ENCODE results near the gene OLFM4. TPM values are rescaled to one million over a fixed set of nuclear protein-coding genes. Genes with fewer than 3 reads are reported as not detected.

The OLFM4 gene, protein sequence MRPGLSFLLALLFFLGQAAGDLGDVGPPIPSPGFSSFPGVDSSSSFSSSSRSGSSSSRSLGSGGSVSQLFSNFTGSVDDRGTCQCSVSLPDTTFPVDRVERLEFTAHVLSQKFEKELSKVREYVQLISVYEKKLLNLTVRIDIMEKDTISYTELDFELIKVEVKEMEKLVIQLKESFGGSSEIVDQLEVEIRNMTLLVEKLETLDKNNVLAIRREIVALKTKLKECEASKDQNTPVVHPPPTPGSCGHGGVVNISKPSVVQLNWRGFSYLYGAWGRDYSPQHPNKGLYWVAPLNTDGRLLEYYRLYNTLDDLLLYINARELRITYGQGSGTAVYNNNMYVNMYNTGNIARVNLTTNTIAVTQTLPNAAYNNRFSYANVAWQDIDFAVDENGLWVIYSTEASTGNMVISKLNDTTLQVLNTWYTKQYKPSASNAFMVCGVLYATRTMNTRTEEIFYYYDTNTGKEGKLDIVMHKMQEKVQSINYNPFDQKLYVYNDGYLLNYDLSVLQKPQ
- 0.57 TPM for polyA plus RNA-seq (ENCODE audit: insufficient read length)
- long read RNA-seq, donor 1, result 0 reads
- long read RNA-seq, donor 2, result 0 reads
- long read RNA-seq, donor 3, result 0 reads
- long read RNA-seq, donor 4, result 0 reads
- long read RNA-seq, donor 5, result 0 reads
- long read RNA-seq, donor 6, partial matches to known transcripts, result 0 of 1 reads
- long read RNA-seq, donor 6, other reads (novel, unspliced or antisense), result 0 of 1 reads
- long read RNA-seq, donor 7, result 0 reads
- long read RNA-seq, donor 8, result 0 reads

DNA sequence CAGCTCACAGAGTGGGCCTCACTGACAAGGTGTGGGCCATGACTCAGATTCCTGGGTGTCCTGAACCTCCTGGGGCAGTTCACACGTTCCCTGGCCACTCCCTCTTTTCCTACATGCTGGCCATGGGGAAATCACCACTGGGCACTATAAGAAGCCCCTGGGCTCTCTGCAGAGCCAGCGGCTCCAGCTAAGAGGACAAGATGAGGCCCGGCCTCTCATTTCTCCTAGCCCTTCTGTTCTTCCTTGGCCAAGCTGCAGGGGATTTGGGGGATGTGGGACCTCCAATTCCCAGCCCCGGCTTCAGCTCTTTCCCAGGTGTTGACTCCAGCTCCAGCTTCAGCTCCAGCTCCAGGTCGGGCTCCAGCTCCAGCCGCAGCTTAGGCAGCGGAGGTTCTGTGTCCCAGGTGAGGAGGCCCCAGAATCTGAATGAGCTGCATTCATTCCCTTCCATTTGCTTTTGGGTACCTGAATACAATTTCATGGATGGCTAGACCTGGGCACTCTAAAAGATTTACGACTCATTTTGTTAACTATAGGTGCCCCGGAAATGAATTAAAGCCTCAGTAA is at the start of gene OLFM4:
Gene OLFM4, plus strand, starts transcription at position 177 of the 567 bp plus-strand sequence. Its CDS starts 24 bp downstream, at position 201.
- DNase-seq, result peak; percentile 25

DNA sequence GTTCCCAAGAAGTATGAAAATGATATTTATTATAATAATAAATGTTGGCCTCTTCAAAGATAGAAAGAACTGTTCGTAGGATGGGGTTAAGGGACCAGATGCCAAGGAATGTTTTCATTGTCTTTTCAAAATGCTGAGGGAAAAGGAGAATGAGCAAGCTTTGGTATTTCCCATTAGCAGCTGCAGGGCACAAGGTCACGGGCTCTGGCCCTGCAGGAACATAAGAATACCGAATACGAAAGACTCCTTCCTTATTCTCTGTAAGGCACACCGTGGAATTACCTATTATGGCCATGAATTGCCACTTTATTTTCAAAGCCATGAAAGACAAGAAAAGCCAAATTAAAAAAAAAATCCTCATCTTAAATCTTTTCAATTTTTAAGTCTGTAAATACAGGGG is 49.6 kb upstream of the OLFM4 start:
- no peak for DNase-seq

DNA sequence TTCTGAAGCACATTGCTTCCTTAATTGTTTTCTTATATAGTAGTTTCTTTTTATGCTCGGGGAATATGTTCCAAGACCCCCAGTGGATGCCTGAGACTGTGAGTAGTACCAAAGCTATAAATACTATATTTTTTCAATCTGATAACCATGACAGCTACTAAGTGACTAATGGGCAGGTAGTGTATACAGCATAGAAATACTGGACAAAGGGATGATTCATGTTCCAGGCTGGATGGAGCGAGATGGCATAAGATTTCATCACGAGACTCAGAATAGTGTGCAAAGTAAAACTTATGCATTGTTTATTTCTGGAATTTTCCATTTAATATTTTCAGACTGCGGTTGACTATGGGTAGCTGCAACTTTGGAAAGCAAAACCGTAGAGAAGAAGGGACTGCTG is 47.9 kb upstream of the OLFM4 start:
- DNase-seq, result no peak

DNA sequence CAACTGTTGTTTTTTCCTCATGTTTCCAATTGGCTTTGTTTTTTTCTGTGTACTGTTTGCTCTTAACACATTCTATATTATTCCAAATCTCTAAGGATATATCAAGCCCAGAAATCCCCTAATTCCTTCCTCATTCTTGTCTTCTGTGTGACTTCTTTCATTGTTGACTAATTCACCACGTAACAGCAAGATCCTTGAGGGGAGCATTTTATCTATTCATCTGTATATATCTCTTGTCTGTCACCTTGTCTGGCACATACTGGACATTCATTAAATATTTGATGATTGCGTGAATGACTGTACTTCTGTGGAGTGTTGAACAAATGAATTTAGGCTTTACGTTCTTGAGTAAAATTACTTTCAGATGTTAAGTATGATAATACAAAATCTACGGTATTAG is 44.8 kb upstream of the OLFM4 start:
- DNase-seq, result no peak

DNA sequence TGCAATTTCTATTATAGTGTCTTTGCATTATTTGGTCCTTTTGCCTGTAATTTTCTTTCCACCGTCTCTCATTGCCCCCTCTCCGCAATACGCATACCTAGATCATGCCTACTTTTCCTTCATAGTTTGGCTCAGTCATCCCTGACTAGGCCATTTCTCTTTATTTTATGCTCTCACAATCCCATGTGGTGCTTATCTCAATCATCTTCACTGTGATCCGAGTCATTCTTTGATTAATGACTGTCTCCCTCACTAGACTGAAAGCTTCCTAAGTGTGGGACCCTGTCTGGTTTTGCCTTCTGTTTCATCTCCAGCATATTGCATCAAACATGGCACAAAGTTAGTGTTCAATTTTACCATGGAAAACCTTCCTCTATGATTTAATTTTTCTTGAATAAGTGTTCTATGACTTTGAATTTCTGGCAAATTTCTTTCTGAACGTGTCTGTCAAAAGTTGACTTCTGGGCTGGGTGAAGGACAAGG is 43.7 kb upstream of the OLFM4 start:
- no peak for DNase-seq

DNA sequence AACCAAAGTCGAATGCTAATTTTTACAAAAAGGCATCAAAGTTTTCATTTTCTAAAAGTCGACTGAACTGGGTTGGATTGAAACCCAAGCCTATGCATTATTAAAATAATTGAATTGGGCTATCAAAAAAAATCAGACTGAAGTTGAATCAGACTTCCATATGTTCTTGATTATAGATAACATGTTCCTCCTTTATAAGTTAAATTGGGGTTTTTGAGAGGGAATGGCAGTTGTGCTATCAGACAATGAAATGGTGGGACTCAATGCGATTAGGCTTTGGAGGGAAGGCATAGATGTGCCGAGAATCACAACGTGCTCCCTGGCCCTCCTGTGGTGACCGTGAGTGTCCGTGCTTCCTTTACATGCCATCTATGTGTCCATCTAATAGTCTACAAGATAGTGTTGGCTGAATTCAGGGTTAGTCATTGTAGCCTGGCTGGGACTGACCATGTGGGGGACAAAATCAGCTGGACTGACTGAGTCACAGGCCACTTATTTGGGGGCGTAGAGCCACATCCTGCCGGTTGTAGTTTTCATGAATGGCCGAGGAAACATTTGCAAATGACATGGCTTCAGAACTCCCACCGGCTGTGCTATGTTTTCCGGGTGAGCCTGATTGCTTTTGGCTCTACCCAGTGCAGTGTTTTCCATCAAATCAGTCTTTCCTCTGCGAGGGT is 37.1 kb upstream of the OLFM4 start:
- DNase-seq, result no peak

DNA sequence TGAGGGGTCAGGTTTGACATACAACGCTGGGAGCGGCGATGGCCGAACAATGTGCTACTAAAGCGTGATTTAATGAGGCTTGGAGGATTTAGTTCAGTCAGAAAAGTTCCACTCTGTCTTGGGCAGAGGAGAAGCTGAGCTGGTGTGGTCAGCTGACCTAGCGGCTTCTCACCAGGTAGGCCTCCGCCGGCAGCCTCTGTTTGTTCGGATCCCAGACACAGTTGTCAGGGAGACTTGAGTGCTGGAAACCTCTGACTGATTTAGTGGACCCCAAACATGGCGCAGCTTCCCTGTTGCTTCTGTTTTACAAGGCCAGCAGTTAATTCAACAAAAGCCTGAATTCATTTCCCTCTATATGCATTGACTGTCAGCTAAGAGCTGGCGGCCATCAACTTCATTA is 36.5 kb upstream of the OLFM4 start:
- DNase-seq, result no peak

DNA sequence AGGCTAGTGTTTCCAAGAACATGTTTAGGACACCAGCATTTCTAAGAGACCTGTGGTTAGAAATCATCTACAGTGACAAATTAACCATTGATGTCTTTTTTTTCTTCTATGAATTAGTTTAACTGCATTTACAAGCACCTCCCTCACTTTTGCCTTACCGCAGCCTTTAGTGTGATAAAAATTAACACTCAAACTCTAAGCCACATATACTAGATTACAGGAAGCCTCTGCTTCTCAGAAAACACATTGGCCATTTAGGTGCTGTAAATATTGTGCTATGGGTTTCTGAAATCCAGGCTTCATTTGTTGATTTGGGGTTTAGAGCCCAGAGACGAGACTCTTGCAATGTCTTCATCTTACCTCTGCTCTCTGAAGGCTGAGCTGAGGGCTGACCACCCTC is 34.6 kb upstream of the OLFM4 start:
- DNase-seq, result no peak

DNA sequence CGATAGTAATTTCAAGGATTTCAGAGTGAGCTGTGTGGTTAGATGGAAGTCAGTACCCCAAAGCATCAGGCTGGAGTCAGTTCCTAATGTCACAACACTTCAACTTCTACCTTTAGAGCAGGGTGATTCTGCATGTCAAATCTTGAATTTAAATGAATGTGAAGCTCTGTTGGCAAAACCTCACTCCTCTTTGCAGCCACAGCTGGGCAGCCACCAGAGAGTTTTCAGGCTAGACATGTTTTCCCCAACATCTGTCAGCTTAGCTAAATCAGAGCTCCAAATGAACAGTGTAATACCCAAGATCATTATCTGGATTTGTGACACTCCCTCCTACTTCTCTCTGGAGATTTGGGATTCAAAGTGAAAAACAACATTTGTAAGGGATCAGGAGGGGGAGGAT is 33.7 kb upstream of the OLFM4 start:
- DNase-seq, result no peak

DNA sequence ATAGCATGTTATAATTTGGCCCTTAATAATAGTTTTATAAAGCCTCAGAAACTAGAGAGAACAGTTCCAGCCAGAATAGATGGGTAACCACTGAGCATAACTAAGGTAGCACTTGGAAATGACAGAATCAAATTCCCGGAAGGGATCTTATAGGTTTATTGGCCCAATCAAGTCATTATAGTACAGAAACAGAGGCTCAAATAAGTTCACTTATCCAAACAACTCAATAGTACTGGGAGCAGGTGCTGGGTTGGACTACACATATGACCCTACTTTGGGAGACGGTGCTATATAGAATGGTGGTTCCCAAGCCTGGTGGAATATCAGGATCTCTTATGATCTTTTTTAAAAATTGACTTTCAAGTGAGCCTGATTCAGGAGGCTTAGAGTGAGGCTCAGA is 32.7 kb upstream of the OLFM4 start:
- DNase-seq, result no peak

DNA sequence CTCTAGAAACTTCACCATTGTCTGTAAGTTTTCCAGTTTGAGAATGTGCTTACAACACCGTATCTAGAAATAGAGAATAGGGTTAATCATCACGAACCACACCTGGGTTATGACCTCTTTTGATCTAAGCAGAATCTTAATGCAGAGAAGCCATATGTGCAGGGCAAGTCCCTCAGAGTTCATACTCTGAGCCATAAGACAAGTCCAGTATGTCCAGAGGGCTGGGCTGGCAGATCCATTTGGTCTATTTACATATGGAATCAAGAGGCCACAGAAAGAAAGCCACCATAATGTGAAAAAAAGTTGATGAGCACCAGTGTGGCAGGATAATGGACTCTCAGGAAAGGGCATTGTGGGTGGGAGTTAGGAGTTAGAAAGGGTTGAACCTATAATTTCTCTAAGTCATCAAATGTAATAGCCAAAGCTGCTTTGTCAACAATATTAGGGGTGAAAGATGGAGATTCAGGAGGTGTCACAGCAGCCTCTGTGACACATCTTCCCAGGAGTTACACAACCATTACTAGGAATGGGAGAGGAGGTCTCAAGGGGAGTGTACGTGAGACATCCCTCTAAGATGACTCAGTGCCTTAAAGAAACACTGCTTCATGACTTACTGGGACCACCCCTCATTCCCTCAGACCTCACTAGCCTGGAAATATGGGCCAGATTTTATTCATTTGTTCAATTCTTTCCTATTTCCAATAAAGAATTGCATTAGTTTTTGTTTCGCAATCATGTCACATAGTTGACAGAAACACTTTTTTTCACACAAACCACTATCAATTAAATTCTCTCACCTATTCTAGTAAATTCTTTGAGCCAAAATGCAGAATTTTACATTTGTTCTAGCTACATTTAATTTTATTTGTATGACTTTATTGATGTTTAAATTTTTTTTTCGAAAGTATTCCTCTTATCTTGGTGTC is 30.4 kb upstream of the OLFM4 start:
- DNase-seq, result no peak

DNA sequence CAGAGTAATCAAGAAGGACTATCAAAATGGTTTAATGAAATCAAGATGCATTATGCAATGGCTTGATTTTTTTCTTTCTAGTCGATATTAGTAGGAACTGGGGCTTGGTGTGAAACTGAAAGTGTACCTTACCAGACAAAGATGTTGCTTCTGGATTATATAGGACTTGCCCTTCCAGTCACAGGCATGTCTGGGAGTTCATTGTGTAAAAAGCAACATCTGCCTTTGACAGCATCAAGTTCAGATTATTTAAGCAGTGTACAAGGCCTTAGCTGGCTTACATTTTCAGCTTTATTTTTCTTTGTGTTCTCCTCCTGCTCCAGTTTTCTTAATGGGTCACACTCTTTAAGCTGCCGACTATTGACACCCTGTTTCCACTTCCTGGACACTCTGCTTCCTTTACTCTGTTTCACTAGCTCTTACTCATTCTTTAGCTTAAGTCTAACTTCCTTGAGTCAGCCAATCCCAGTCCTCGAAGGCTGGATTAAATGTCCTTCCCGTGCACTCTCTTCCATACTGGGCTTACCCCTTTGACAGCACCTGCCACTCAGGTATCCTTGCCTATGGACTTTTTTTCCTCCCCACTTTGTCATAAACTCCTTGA is 29.4 kb upstream of the OLFM4 start:
- DNase-seq, result no peak

DNA sequence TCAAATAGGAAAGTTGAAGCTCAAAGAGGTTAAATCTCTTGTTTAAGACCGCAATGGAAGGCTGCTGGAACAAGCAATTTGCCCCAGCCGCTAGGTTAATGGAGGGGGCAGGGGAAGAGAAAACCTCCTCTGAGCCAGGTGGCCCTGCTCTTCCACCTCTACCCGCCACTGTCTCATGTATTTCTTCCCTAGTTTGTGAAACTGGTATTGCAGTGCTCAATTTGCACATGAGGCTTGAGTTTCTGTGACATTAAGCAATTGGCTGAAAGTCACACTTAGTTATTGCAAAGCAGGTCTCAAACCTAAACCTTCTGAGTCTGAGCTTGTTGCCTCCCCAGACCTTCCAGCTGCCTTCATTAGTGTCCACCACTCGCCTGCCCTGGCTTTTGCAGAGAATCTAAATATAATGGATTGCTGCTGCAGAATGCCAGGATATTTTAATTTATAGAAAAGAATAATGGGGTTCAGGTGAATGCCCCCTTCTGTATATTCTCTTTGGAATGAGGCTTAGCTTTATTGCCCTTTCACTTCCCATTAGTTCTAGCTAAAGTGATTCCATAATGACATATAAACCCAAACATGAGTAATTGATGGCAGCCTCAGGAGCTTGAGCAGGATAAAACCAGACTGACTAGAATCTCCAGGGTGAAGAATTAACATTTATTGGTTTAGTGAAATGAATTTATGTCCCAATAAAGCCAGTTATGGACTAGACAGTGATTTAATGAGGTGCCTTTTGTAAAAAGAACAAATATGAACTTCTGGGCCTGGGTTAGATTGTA is 27.0 kb upstream of the OLFM4 start:
- no peak for DNase-seq

DNA sequence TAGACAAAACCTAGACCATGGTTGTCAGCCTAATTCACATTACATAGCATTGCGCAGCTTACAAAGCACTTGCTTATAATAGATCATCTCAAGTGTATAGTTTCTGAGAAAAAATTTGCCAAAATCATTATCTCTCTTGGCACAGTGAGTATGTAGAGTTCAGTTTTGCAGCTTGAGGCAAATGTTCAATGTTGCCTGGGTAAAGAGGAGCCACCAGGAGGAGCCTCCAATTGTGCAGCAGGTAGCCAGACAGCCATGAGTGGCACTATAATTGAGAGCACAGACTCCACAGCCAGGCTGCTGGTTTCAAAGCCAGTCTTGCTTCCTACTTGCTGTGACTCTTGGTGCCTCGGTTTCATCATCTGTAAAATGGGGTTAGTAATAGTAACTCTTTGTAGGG is 24.0 kb upstream of the OLFM4 start:
- no peak for DNase-seq

DNA sequence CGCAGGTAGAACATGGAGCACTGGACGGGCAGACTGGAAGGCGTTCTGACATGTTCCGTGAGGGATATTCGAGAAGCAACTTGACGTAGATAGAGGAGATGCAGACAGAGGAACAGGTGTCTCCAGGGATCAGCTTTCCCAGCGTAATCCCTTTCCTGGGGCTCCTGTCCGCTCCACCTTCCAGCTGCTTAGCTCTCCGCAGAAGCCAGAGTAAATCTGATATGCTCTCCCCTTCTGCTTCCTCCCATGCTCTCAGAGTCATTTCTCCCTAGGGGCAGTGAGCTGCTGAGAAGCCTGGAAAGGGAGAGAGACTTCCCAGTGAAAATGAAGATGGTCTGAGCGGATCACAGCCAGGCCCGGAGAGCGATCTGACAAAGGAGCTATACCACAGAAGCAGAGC is 23.0 kb upstream of the OLFM4 start:
- DNase-seq, result peak; percentile 17

DNA sequence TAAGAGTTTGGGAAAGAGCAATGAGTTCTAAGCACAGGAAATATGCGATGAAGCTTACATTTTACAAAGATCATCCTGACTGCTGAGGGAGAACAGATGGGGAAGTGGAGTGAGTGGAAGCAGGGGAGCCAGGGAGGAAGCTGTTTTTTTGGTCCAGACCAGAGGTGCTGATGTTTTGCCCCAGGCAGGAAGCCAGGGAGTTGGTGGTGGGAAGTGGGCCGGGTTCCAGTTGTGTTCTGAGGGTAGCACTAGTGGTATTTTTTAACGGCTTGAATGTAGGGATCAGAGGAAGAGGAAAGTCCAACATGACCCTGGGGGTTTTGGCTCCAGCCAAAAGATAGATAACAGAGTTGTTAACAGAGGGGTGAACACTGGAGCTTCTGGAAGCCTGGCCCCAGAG is 20.7 kb upstream of the OLFM4 start:
- DNase-seq, result no peak

DNA sequence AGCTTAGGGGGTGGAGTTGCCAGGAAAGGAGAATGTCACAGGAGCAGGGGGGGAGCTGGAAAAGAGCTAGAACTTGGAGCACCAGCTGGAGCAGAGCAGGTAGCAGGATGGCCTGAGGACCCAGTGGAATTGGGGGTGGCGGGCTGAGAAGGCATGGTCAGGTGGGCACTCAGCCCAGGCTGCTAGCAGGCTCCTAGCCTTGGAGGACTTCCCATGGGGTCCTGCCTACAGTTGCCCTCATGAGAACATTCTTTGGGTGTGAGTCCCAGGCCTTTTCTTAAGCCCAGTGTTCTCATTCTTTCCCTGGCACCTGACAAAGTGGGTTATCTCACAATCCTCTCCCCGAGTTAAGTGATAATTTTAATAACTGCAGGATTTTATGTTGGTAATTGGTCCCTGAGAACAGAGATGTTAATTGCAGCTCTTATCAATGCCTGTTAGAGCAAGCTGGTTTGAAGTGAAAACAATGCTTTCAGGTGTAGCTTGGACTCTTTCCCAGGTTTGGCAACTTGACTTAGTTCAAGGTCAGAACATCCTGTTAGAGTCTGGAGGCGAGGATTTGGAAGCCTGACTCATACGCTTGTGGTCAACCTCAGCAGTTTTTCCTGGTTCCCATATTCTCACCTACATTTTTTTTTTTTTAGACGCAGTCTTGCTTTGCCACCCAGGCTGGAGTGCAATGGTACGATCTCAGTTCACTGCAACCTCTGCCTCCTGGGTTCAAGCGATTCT is 18.1 kb upstream of the OLFM4 start:
- no peak for DNase-seq

DNA sequence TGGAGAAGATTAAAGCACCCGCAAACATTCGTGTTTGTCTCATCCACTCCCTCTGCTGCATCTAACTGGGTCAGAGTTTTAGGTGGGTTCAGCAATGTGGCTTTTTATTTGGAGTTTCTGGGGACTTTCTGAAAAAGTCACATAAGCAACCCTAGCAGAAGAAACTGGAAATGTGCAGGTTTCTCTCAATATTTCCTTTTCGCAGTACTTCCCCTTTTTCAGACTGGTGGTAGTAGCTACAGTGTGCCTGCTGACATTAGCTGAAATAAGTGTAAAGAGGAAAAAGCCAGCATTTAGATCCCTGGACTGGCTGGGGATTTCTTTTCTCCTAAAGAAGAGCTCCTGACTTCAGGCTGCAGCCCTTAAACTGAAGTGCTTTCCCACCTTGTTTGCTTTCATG is 15.9 kb upstream of the OLFM4 start:
- DNase-seq, result no peak

DNA sequence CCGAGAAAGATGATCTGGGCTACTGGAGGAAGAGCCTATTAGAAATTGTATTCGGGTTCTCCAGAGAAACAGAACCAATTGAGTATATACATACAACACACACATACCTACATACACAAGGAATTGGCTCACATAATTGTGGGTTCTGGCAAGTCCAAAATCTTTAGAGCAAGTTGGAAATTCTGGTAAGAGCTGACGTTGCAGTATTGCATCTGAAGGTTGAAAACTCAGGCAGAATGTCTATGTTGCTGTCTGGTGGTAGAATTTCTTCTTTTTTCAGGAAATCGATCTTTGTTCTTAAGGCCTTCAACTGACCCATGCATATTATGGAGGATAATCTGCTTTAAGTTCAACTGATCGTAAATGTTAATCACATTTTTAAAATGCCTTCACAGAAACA is 15.5 kb upstream of the OLFM4 start:
- no peak for DNase-seq

All from left kidney (tissue), 8 donors.